ENCODE results near the gene LRRC57. TPM values are rescaled to one million over a fixed set of nuclear protein-coding genes. Genes with fewer than 3 reads are reported as not detected.
"Not testable (repeated sequence)": the region's sequence is repeated elsewhere in the genome, so short reads cannot be mapped to it uniquely, and the experiment has no call there.

Gene LRRC57
- total RNA-seq, 1 donor from 2014 or later, result 15.1 TPM

DNA sequence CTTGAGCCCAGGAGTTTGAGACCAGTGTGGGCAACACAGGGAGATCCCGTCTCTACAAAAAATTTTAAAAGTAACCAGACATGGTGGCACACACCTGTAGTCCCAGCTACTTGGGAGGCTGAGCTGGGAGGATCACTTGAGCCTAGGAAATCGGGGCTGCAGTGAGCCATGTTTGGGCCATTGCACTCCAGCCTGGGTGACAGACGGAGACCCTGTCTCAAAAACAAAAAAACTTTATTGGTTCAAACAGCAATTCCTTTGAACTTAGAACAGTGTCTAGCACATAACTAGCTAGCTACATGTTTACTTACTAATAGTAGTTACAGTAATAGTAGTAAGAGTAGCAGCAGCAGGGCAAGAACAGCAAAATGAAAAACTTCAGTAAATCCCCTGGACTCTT, 10.1 kb upstream of the LRRC57 start:
- ATAC-seq, result no peak
- DNase-seq (ENCODE audit: missing footprints), result no peak
- intact Hi-C loops (cut with DNase I), result no loop called here

DNA sequence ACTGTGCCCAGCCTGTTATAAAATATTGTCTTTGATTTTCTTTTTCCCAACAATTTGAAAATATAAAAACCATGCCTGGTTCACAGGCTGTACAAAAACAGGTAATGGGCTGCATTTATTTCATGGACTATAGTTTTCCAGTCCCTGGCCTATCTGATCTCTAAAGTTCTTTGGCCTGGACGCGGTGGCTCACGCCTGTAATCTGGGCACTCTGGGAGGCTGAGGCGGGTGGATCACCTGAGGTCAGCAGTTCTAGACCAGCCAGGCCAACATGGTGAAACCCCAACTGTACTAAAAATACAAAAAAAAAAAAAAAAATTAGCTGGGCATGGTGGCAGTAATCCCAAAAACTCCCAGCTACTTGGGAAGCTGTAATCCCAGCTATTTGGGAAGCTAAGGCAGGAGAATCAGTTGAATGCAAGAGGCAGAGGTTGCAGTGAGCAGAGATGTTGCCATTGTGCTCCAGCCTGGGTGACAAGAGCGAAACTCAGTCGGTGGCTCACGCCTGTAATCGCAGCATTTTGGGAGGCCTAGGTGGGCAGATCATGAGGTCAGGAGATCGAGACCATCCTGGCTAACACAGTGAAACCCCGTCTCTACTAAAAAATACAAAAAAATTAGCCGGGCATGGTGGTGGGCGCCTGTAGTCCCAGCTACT, 8.1 kb upstream of the LRRC57 start:
- DNase-seq (ENCODE audit: missing footprints); intact Hi-C loops (cut with DNase I); ATAC-seq: not testable (repeated sequence)

DNA sequence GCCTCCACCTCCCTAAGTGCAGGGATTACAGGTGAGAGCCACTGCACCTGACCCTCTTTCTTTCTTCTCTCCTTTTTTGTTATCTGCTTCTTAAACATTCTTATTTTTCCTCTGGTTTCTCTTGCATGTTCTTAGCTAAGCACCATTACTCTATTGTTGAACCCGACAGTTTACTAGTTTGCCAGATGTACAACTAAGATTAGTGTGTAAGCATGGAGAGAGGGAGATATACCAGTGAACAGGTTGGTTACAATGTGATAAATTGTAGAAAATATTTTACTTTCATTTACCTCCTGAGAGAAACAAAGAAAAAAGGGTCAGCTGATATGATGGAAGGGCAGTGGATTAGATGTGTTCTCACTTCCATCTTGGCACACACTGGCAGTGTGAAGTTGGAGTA, 5.0 kb upstream of the LRRC57 start:
- intact Hi-C loops (cut with DNase I), result no loop called here
- DNase-seq (ENCODE audit: missing footprints) (no peak), ATAC-seq (no peak)

DNA sequence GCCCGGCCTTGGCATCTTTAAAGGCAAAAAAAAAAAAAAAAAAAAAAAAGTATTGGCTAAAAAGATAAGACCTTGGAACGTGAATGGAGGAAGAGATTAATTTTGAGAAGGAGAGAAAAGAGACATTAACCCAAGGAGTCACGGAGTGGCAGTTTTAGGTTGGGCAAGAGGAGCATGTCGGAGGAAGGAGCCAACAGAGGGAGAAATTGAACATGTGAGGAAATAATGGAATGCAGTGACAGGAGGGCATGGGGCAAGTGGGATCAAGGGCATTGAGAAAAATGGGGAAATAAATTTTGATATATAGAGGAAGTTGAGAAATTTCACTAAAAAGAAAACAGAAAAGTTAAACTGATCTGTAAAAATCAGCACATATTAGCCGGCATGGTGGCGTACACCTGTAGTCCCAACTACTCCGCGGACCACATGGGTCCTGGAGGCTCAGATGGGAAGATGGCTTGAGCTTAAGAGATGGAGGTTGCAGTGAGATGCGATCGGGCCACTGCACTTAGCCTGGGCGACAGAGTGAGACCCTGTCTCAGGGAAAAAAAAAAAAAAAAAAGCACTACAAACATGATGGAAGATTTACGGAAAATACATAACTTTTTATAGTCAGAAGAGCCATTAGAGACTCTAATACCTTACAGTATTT, 1.3 kb upstream of the LRRC57 start:
- no peak for ATAC-seq
- intact Hi-C loops (cut with DNase I), result loop anchor here (2.0 kb wide), 1 partner anchor 101 kb away; no protein-coding TSS in a partner anchor
- DNase-seq (ENCODE audit: missing footprints), result no peak

DNA sequence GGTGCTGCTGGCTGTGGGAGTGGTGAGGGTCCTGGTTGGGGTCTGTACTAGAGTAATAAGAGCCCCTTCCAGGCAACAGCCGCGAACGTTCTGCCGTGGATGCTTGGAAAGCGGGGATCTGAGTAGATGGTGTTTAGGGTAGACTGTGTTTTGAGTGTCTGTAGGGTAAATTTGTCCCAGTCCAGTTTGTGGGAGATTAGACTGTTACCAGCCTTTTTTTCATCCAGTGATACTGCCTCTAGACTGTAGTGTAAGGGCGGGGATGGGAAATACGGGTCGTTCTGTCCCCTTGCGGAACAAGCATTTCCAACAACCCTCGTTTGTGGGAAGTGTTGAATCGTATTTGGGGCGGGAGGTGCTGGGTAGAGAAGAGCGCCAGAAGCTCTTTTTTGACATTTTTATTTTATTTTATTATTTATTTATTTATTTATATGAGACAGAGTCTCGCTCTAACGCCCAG, 469 bp upstream of the LRRC57 start:
- DNase-seq (ENCODE audit: missing footprints) (no peak), ATAC-seq (peak; percentile 54)
- intact Hi-C loops (cut with DNase I), result loop anchor here (2.0 kb wide), 1 partner anchor 102 kb away; no protein-coding TSS in a partner anchor

DNA sequence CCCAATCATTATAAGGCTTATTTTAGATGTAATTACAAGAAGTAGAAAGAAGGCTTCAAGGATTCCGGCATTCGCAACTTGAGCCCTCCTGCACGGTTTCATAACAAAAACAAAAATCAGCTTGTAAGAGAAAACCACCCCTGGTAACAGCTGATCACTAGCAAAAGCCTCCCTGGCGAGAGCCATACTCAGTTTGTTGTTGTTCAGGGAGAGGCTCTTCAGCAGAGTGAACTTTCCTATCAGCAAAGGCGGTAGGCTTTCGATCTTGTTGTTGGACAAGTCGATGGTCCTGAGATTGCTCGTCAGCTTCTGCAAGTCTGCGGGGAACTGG, 710 bp downstream of the LRRC57 start:
- peak; percentile 5 for ATAC-seq
- DNase-seq (ENCODE audit: missing footprints), result no peak
- intact Hi-C loops (cut with DNase I), result loop anchor here (2.0 kb wide), 1 partner anchor 103 kb away; no protein-coding TSS in a partner anchor

DNA sequence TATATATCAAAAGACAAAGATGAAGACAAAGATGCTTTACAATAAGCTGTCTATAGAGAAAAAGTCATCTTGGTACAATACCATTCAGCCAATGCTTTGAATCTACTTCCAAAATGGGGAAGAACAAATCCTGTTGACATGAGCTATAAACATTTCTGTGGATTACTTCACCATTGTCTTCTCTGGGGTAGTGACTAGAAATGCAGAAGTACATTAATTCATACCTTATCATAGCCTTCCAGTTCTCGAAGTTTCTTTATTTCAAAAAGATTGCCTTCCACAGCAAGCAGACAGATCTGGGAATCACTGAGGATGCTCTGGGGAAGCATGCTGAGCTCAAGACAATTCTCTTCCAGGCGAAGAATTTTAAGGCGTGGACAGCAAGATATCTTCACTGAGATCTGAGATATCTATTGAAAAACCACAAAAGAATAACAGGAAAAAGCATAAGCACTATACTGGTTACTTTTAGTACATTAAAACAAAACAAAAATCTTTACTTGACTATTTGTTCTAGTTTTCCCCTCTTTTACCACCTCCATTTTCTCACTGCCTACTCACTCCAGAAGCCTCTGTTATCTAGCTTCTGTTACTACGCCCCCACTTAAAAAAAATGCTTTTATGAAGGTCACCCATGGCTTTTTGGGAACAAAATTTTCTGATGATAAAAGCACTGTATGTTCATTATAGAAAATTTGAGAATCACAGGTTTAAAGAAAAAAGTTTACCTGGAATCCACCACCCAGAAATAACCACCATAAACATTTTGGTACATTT, 3.6 kb downstream of the LRRC57 start:
- no peak for DNase-seq (ENCODE audit: missing footprints)
- intact Hi-C loops (cut with DNase I), result no loop called here
- ATAC-seq, result no peak

DNA sequence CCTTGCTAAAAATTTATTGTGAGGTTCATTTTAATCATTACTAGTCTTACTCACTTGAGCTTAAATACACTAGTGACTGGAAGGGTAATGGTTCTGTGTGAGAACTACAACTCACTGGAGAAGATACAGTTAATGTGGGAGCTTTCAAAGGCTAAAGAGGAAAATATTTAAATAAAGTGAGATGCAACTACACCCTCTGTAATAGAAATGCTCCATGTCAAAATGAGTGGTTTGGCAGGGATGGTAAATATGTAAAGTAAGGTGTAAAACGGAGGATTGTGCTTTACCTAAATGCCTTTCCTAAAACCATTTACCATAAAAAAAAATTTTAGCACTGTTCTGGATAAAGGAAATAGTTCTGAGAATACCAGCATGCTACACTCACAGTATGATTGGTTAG, 15.3 kb downstream of the LRRC57 start:
- intact Hi-C loops (cut with DNase I), result no loop called here
- DNase-seq (ENCODE audit: missing footprints), result no peak
- no peak for ATAC-seq

DNA sequence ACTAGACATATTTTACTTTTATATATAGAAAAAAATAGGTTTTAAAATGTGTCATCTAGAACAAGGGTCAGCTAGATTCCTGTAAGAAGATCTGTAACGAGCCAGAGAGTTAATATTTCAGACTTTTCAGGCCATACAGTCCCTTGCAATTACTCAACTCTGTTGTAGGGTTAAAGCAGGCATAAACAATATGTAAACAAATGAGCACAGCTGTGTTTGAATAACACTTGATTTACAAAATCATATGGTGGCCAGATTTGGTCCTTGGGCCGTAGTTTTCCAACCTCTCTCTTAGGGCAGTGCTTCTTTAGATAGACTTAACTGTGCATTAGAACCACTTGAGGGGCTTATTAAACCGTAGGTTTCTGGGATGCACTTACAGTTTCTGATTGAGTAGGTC, 19.6 kb downstream of the LRRC57 start:
- ATAC-seq (no peak), DNase-seq (ENCODE audit: missing footprints) (no peak)
- intact Hi-C loops (cut with DNase I), result no loop called here

DNA sequence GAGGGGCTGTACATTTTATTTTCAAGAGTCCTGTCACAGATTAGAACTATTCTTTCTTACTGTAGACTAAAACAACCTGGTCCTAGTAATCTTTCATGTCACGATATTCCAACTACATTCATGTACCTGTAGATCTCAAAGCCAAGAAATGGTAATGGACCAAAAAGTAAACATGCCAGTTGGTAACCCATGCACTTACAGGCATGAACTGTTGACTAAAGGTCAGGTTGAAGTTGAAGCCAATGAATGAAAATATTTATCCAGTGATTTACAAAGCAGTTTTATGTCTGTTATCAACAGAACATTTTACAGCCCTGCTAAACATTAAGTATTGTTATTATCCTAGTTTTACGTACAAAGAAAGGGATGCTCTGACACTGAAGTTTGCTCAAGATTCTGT, 25.3 kb downstream of the LRRC57 start:
- DNase-seq (ENCODE audit: missing footprints), result no peak
- intact Hi-C loops (cut with DNase I), result no loop called here

DNA sequence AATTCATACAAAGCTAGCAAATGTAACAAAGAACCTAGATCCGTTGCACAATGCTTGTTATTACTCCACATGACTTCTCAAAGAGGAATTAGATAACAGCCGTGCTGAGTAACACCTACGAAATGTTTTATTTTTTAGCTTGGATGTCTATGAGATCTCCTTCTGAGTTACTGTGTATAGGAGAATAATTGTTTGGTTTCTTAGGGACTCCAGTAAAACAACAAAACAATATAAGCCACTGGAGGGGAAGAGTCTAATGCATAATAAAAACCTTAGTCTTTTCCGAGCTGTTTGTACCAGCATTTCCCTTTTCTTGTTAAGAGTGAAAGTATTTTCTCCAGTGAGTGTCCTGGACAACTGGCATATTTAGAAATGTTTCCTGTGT, 37.6 kb downstream of the LRRC57 start:
- no peak for ATAC-seq
- no peak for DNase-seq (ENCODE audit: missing footprints)
- intact Hi-C loops (cut with DNase I), result no loop called here

More for the DNA sequence above, 25.3 kb downstream of the LRRC57 start:
- ATAC-seq, result no peak

DNA sequence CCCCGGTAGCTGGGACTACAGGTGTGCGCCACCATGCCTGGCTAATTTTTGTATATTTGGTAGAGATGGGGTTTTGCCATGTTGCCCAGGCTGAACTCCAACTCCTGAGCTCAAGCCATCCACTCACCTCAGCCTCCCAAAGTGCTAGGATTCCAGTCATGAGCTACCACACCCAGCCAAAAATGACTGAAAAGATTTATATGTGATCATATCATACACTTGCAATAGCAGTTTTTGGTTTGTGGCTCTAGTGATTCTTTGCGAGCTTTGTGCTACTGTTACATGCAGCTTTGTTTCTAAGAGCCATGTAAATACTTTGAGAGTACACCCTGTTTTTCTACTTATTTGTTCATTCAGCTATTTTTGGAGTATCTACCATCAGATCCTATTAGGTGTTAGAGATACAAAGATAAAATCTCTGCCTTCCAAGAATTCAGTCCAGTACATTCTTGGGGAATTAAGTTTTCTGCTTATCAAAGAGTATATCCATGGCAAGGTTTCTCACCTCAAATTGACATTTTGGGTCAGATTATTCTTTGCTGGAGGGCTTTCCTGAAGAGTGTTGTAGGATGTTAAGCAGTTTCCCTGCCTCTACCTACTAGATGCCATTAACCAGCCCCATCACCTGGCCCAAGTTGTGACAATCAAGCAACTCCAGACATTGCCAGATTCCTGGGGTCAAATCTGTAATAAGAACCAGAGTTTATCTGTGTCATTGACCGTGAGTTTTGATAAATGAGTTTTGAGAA, 38.2 kb downstream of the LRRC57 start:
- DNase-seq (ENCODE audit: missing footprints) (no peak), ATAC-seq (no peak)
- intact Hi-C loops (cut with DNase I), result no loop called here

DNA sequence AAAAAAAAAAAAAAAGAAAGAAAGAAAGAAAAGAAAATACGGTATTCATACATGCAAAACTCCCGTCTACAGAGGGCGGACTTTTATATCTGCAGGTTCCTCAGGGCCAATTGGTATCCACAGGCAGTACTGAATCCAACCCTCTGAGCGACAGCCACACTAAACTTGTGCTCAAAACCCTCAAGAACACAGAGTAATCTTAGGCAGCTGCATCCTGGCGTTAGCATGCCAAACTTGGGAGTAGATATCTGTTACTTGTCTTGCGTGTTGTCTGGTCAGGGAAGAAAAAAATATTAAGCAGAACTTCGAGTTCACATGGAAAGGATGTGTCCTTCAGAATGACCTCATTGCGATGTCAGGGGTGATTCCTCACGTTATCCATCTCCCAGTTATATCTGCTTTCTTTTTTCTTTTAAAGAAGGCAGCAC, 40.3 kb downstream of the LRRC57 start:
- ATAC-seq (peak; percentile 60), DNase-seq (ENCODE audit: missing footprints) (no peak)
- intact Hi-C loops (cut with DNase I), result no loop called here

DNA sequence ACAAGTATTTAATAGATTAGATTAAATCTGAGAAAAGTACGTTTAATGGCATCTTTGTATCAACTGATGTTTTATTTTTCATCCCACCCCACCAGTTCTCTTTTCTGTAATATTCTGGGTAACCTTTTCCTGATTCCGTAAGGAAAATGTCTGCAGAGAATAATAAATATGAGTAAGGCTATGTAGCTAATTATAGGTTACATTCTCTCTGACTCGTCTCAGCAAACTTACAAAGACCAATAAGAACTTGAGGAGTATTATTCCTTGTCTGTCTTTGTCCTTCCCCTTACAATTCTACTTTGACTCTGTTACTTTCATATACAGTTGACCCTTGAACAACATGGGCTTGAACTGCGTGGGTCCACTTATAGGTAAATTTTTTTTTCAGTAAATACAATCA, 41.1 kb downstream of the LRRC57 start:
- no peak for ATAC-seq
- no peak for DNase-seq (ENCODE audit: missing footprints)
- intact Hi-C loops (cut with DNase I), result no loop called here

DNA sequence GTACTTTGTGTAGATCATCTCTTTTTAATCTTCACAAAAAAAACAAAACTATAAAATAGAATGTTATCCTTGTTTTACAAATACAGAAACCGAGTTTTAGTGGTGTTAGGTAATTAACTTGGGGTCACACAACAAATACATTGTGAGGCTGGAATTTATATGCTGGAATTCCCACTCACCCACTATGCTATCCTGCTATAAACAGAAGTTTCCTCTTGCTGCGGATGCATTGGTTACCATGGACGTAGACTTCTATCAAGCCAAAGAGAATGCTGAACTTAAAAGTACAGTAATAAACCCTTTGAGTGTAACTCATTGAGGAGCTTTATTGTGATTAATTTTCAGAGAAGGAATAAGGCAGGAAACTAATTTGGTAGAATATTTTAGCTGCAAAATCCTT, 44.0 kb downstream of the LRRC57 start:
- DNase-seq (ENCODE audit: missing footprints), result no peak
- no peak for ATAC-seq
- intact Hi-C loops (cut with DNase I), result no loop called here

DNA sequence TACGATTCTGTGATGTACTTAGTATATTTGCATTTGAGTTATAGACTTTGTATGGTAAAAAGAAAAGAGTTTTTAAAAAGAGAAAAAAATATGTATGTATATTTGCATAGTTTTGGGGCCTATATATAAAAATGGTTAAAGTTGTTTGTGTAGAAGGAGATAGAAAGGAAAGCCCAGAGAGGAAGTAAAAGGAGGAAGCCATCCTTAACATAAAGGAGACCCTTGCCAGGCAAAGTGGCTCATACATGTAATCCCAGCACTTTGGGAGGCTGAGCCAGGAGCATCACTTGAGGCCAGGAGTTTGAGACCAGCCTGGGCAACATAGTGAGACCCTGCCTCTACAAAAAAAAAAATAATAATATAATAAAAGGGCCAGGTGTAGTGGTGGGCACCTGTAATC, 44.8 kb downstream of the LRRC57 start:
- DNase-seq (ENCODE audit: missing footprints), result no peak
- ATAC-seq, result no peak
- intact Hi-C loops (cut with DNase I), result no loop called here

DNA sequence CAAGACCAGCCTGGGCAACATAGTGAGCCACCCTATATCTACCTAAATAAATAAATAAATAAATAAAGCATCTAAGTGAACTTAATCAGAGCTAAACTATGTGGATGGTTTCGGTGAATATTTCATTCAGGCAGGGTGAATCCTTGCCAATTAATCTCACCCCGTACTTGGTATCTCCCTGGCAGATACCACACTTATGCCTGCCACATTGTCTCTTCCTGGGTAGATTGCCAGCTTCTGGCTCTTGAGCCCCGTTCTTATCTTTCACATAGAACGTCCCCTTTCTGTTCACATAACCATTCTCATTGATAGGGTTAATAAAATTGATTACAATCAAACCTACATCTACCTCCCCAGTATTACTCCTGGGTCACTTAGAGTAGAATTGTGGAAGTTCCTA, 46.1 kb downstream of the LRRC57 start:
- ATAC-seq, result no peak
- intact Hi-C loops (cut with DNase I), result no loop called here
- DNase-seq (ENCODE audit: missing footprints), result no peak

DNA sequence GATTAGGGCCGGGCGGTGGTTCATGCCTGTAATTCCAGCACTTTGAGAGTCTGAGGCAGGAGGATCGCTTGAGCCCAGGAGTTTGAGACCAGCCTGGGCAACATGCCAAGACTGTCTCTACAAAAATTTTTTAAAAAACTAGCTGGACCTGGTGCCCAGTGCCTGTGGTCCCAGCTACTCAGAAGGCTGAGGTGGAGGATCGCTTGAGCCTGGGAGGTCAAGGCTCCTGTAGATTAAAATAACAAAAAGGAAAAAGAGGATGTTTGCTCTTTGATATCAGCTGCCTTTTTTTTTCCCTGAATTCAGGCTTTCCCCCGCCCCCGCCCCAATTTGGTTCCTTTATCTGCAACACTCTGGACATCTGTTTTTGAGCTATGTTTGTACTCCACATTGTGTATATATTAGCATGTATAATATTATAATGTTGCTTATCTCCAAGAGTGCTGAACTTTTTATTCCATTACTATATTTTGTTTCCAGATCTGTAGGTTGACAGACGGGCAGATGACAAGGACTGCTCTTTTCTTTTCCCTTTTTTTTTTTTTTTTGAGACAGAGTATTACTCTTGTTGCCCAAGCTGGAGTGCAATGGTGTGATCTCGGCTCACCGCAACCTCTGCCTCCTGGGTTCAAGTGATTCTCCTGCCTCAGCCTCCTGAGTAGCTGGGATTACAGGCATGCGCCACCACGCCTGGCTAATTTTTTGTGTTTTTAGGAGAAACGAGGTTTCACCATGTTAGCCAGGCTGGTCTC, 48.6 kb downstream of the LRRC57 start:
- intact Hi-C loops (cut with DNase I), result loop anchor here (5.0 kb wide), 1 partner anchor 77 kb away; the partner anchor contains the start of gene STARD9
- no peak for DNase-seq (ENCODE audit: missing footprints)
- ATAC-seq, result no peak

Measured in Right ventricle myocardium inferior (tissue), 1 donor.